GM18867 (cell line): ENCODE results near the gene DGAT2L6.
"Not testable (repeated sequence)": the region's sequence is repeated elsewhere in the genome, so short reads cannot be mapped to it uniquely, and the experiment has no call there.

Experiments
- ATAC-seq: cut with Tn5 transposase; IDR thresholded peaks from one replicate; pipeline ENCODE4 v1.9.1; 2021; ENCODE audit warnings: mild to moderate bottlenecking, moderate library complexity; ENCODE audit not compliant: unreplicated experiment

The DGAT2L6 gene

GRCh38 chrX:70196961-70197720, 19.9 kb downstream of the DGAT2L6 start:
- ATAC-seq = peak; percentile 97

- no peak for ATAC-seq
Observed at GRCh38 chrX:70201732-70202131, 24.4 kb downstream of the DGAT2L6 start.

GRCh38 chrX:70208479-70208878, 31.2 kb downstream of the DGAT2L6 start:
- no peak for ATAC-seq

GRCh38 chrX:70209570-70209969, 32.3 kb downstream of the DGAT2L6 start:
- not testable (repeated sequence) for ATAC-seq

GRCh38 chrX:70219938-70220764, 42.9 kb downstream of the DGAT2L6 start:
- ATAC-seq = no peak

- ATAC-seq = no peak
Observed at GRCh38 chrX:70226048-70226447, 48.8 kb downstream of the DGAT2L6 start.

- ATAC-seq = no peak
Observed at GRCh38 chrX:70226687-70227086, 49.4 kb downstream of the DGAT2L6 start.

- ATAC-seq = no peak
Observed at GRCh38 chrX:70231666-70232065, 54.4 kb downstream of the DGAT2L6 start.

GRCh38 chrX:70234355-70234754, 57.1 kb downstream of the DGAT2L6 start, which contains the start of gene AWAT1:
Gene AWAT1 (plus strand): TSS chrX:70234655. CDS start chrX:70234696, 41 bp downstream.
- ATAC-seq = no peak

GRCh38 chrX:70240751-70241150, 63.5 kb downstream of the DGAT2L6 start:
- ATAC-seq = no peak

- no peak for ATAC-seq
Observed at GRCh38 chrX:70241501-70241900, 64.2 kb downstream of the DGAT2L6 start.

- ATAC-seq = not testable (repeated sequence)
Observed at GRCh38 chrX:70243601-70244000, 66.3 kb downstream of the DGAT2L6 start.

GRCh38 chrX:70244881-70245280, 67.6 kb downstream of the DGAT2L6 start:
- ATAC-seq = no peak

GRCh38 chrX:70247252-70247651, 70.0 kb downstream of the DGAT2L6 start:
- no peak for ATAC-seq

GRCh38 chrX:70252491-70252890, 75.2 kb downstream of the DGAT2L6 start:
- no peak for ATAC-seq

- ATAC-seq = no peak
Observed at GRCh38 chrX:70253377-70254062, 76.2 kb downstream of the DGAT2L6 start.

- ATAC-seq = no peak
Observed at GRCh38 chrX:70254063-70254400, 76.7 kb downstream of the DGAT2L6 start.

- ATAC-seq = no peak
Observed at GRCh38 chrX:70254909-70255308, 77.6 kb downstream of the DGAT2L6 start.
